ENCODE measurements around the gene MGAT1.
"Not testable (repeated sequence)": the region's sequence is repeated elsewhere in the genome, so short reads cannot be mapped to it uniquely, and the experiment has no call there.

The MGAT1 gene

GRCh38 chr5:180784497-180785097 lies 18.0 kb downstream of the MGAT1 start:
- peak; percentile 88 for DNase-seq

- no peak for DNase-seq
These were observed 19.1 kb downstream of the MGAT1 start for GRCh38 chr5:180783340-180784052.

- no peak for DNase-seq
These were observed 19.9 kb downstream of the MGAT1 start for GRCh38 chr5:180782748-180783147.

DNA sequence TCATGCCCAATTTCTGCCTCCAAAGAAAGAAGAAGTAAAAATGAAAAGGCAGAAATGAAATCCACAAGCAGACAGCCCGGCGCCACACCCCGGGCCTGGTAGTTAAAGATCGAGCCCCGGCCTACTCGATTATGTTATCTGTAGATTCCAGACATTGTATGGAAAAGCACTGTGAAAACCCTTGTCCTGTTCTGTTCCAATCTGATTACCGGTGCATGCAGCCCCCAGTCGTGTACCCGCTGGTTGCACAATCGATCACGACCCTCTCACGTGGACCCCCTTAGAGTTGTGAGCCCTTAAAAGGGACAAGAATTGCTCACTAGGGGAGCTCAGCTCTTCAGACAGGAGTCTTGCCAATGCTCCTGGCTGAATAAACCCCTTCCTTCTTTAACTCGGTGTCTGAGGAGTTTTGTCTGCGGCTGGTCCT lies 20.7 kb downstream of the MGAT1 start:
- DNase-seq, result not testable (repeated sequence)

- DNase-seq, result no peak
These were observed 22.5 kb downstream of the MGAT1 start for GRCh38 chr5:180779985-180780610.

- no peak for DNase-seq
These were observed 25.1 kb downstream of the MGAT1 start for GRCh38 chr5:180777475-180777874.

GRCh38 chr5:180776376-180776775 lies 26.2 kb downstream of the MGAT1 start:
- DNase-seq, result no peak

DNA sequence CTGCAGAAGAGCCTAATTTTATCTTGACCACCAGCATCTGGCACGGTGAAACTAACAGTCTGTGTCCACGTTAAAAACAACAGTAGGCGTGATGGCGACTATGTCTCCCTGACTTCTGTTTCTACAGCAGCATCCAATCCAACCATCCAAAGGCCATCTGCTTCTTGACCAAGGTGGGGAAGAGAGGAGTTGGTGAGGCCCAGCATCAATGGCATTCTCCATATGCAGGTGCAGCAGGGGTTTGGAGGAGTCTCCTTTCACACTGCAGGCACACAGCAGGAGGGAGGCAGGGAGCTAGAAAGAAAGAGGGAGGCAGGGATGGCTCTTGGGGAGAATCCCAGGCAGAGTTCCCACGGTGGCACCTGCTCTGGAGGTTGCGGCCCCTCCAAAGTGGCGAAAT lies 27.0 kb downstream of the MGAT1 start:
- DNase-seq, result no peak

- no peak for DNase-seq
These were observed 30.8 kb downstream of the MGAT1 start for GRCh38 chr5:180771839-180772238.

GRCh38 chr5:180769821-180770220 lies 32.8 kb downstream of the MGAT1 start:
- DNase-seq, result no peak

- DNase-seq, result no peak
These were observed 47.0 kb downstream of the MGAT1 start for GRCh38 chr5:180755601-180756000.

GRCh38 chr5:180744253-180744652 lies 58.4 kb downstream of the MGAT1 start:
- no peak for DNase-seq

- no peak for DNase-seq
These were observed 59.9 kb downstream of the MGAT1 start for GRCh38 chr5:180742727-180743126.

GRCh38 chr5:180740953-180741352 lies 61.7 kb downstream of the MGAT1 start:
- not testable (repeated sequence) for DNase-seq

GRCh38 chr5:180739958-180740357 lies 62.6 kb downstream of the MGAT1 start, which contains the start of gene OR2Y1:
Gene OR2Y1, minus strand, starts transcription at chr5:180740058. Its CDS starts 0 bp downstream, at chr5:180740058.
- DNase-seq, result no peak

DNA sequence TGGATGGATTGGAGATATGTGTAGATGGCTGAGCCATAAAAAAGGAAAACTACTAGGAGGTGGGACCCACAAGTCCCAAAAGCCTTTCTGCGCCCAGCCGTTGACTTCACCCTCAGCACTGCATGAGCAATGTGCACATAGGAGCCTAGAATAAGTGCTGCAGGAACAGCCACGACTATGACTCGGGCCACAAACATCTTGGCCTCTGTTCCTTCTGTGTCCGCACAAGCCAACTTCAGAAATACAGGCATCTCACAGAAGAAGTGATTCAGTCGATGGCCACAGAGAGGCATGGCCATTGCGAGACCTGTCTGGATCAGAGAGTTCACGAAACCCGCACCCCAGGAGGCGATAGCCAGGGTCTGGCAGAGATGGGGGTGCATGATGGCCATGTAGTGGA lies 63.3 kb downstream of the MGAT1 start:
- DNase-seq, result no peak

- DNase-seq, result no peak
These were observed 66.1 kb downstream of the MGAT1 start for GRCh38 chr5:180736536-180736935.

Data from activated effector memory CD4-positive, alpha-beta T cell treated with anti-CD3 and anti-CD28 coated beads, Interleukin-2, amount 50 U/mL, for 16 hours (primary cell).